H1 (cell line): ENCODE results near the gene TTC34. TPM values are rescaled to one million over a fixed set of nuclear protein-coding genes. Genes with fewer than 3 reads are reported as not detected.

Experiments
- CTCF ChIA-PET: fragments of 300-600 bp; sonication (Branson Sonifier 250); formaldehyde crosslinking; loops from one replicate; lab custom pipeline; 2021; ENCODE audit not compliant: partially characterized antibody; lab: Charles Lee
- POLR2A ChIA-PET: fragments of 300-600 bp; sonication (Branson Sonifier 250); formaldehyde crosslinking; loops from one replicate; lab custom pipeline; 2021; ENCODE audit warnings: inconsistent platforms; ENCODE audit not compliant: partially characterized antibody; lab: Charles Lee
- DNase-seq, 2 experiments: peaks; one replicate each; pipeline versions ENCODE4 v3.0.0 to v3.0.0-alpha.2; 2010 to 2022; ENCODE audit warnings: low spot score in 2 of 2, low read depth in 1 of 2, mixed read lengths in 1 of 2
- FAIRE-seq: peaks from 2 replicates; lab custom pipeline; 2011; peaks lifted over from hg19 to GRCh38; lab: Jason Lieb, UNC
- H2AFZ ChIP-seq: 2 replicates; pipeline ENCODE4 v1.8.1; 2012; ENCODE audit warnings: low read length, inconsistent platforms
- H2AK5ac ChIP-seq: 2 replicates; pipeline ENCODE4 v1.6.1; 2013; ENCODE audit warnings: low read depth, low read length
- H2BK120ac ChIP-seq: replicated peaks from 2 replicates; pipeline ENCODE3; 2013; ENCODE audit warnings: low read depth, low read length, inconsistent platforms
- H2BK12ac ChIP-seq: 2 replicates; pipeline ENCODE4 v1.6.1; 2013; ENCODE audit warnings: low read depth, low read length
- H2BK15ac ChIP-seq: 2 replicates; pipeline ENCODE4 v1.6.1; 2013; ENCODE audit warnings: low read length
- H2BK20ac ChIP-seq: 2 replicates; pipeline ENCODE4 v1.6.1; 2013; ENCODE audit warnings: low read length
- H2BK5ac ChIP-seq: 2 replicates; pipeline ENCODE4 v1.6.1; 2013; ENCODE audit warnings: low read depth, low read length
- H3K14ac ChIP-seq: 2 replicates; pipeline ENCODE4 v1.6.1; 2013; ENCODE audit warnings: inconsistent platforms; ENCODE audit not compliant: insufficient read length
- H3K18ac ChIP-seq: 2 replicates; pipeline ENCODE4 v1.6.1; 2013; ENCODE audit warnings: low read length; ENCODE audit errors: extremely low read depth
- H3K23ac ChIP-seq: 2 replicates; pipeline ENCODE4 v1.6.1; 2013; ENCODE audit warnings: inconsistent platforms; ENCODE audit not compliant: insufficient read length
- H3K23me2 ChIP-seq: 2 replicates; pipeline ENCODE4 v1.6.1; 2013; ENCODE audit warnings: low read depth, low read length
- H3K27ac ChIP-seq: 2 replicates; pipeline ENCODE4 v1.6.1; 2011; ENCODE audit warnings: low read depth, low read length, inconsistent platforms
- H3K27me3 ChIP-seq, 4 experiments: replicated peaks in 1 of 4; 1 replicate in 1 of 4; 2 replicates in 3 of 4; pipeline versions ENCODE4 v1.6.1 to v1.8.1; 2011 to 2013; ENCODE audit warnings: low read length in 3 of 4, mild to moderate bottlenecking in 3 of 4, inconsistent platforms in 2 of 4, mixed read lengths in 2 of 4, moderate library complexity in 1 of 4; ENCODE audit not compliant: control insufficient read depth in 3 of 4, insufficient read depth in 3 of 4; ENCODE audit errors: extremely low read depth in 1 of 4
- H3K36me3 ChIP-seq, 4 experiments: 2 replicates each; pipeline versions ENCODE4 v1.6.1 to v1.8.1; 2011 to 2013; ENCODE audit warnings: mild to moderate bottlenecking in 4 of 4, low read length in 3 of 4, moderate library complexity in 2 of 4, control low read depth in 1 of 4, inconsistent platforms in 1 of 4; ENCODE audit not compliant: insufficient read depth in 4 of 4, control insufficient read depth in 2 of 4
- H3K4ac ChIP-seq: replicated peaks from 2 replicates; pipeline ENCODE3; 2013; ENCODE audit warnings: low read length, low read depth, mixed read lengths, inconsistent platforms; ENCODE audit not compliant: insufficient read length
- H3K4me1 ChIP-seq, 4 experiments: replicated peaks in 1 of 4; 1 replicate in 1 of 4; 2 replicates in 3 of 4; pipeline versions ENCODE4 v1.6.1 to v1.8.1; 2011 to 2013; ENCODE audit warnings: low read length in 3 of 4, inconsistent platforms in 2 of 4, mixed read lengths in 1 of 4; ENCODE audit not compliant: insufficient read depth in 4 of 4, control insufficient read depth in 3 of 4
- H3K4me2 ChIP-seq, 2 experiments: 2 replicates each; pipeline versions ENCODE4 v1.6.1 to v1.8.1; 2011 to 2013; ENCODE audit warnings: low read depth in 2 of 2, low read length in 2 of 2, control low read depth in 1 of 2, inconsistent platforms in 1 of 2, mild to moderate bottlenecking in 1 of 2; ENCODE audit not compliant: insufficient read depth in 1 of 2
- H3K4me3 ChIP-seq, 4 experiments: fragments of 200-600, 300-600 bp in 1 of 4; sonication (generic), shearing (Covaris generic), sonication (Bioruptor Twin) in 1 of 4; 2 replicates each; pipeline versions ENCODE4 v1.5.1 to v1.8.1; 2011 to 2016; ENCODE audit warnings: low read length in 4 of 4, low read depth in 3 of 4, control low read depth in 2 of 4, inconsistent platforms in 2 of 4, mild to moderate bottlenecking in 2 of 4, mixed read lengths in 1 of 4, moderate library complexity in 1 of 4; ENCODE audit not compliant: insufficient read depth in 2 of 4; ENCODE audit errors: extremely low read depth in 1 of 4
- H3K56ac ChIP-seq: replicated peaks from 2 replicates; pipeline ENCODE3; 2013; ENCODE audit warnings: low read depth, mild to moderate bottlenecking, mixed read lengths, low read length, inconsistent platforms; ENCODE audit not compliant: insufficient read length
- H3K79me1 ChIP-seq: 2 replicates; pipeline ENCODE4 v1.6.1; 2013; ENCODE audit warnings: low read depth, low read length, control low read depth
- H3K79me2 ChIP-seq, 2 experiments: 2 replicates each; pipeline versions ENCODE4 v1.6.1 to v1.8.1; 2012 to 2013; ENCODE audit warnings: low read length in 2 of 2, mild to moderate bottlenecking in 2 of 2, inconsistent platforms in 1 of 2; ENCODE audit not compliant: insufficient read depth in 2 of 2, control insufficient read depth in 1 of 2
- H3K9ac ChIP-seq, 4 experiments: replicated peaks in 1 of 4; 1 replicate in 1 of 4; 2 replicates in 3 of 4; pipeline versions ENCODE4 v1.6.1 to v1.8.1; 2011 to 2013; ENCODE audit warnings: low read depth in 3 of 4, low read length in 3 of 4, control low read depth in 2 of 4, mild to moderate bottlenecking in 2 of 4, moderate library complexity in 2 of 4, inconsistent platforms in 1 of 4; ENCODE audit errors: extremely low read depth in 1 of 4
- H3K9me3 ChIP-seq, 2 experiments: 2 replicates each; pipeline versions ENCODE4 v1.6.1 to v1.8.1; 2012 to 2013; ENCODE audit warnings: mild to moderate bottlenecking in 2 of 2, moderate library complexity in 2 of 2, control low read depth in 1 of 2, inconsistent platforms in 1 of 2, low read depth in 1 of 2, low read length in 1 of 2, mixed read lengths in 1 of 2; ENCODE audit not compliant: insufficient read depth in 2 of 2
- H4K20me1 ChIP-seq, 2 experiments: replicated peaks in 1 of 2; 2 replicates each; pipeline versions ENCODE3 to v1.8.1; 2011 to 2013; ENCODE audit warnings: inconsistent platforms in 2 of 2, low read length in 2 of 2, mild to moderate bottlenecking in 1 of 2; ENCODE audit not compliant: insufficient read depth in 2 of 2, control insufficient read depth in 1 of 2
- H4K5ac ChIP-seq: 2 replicates; pipeline ENCODE4 v1.6.1; 2013; ENCODE audit warnings: low read length, low read depth, mixed read lengths, inconsistent platforms; ENCODE audit not compliant: insufficient read length
- H4K8ac ChIP-seq: 2 replicates; pipeline ENCODE4 v1.8.0; 2013; ENCODE audit warnings: mild to moderate bottlenecking, moderate library complexity, low read length, inconsistent platforms; ENCODE audit not compliant: insufficient read depth; ENCODE audit errors: extremely low read depth
- H4K91ac ChIP-seq: replicated peaks from 2 replicates; pipeline ENCODE3; 2013; ENCODE audit warnings: low read length, mixed read lengths, inconsistent platforms; ENCODE audit not compliant: insufficient read length
- CBX8 ChIP-seq: fragments of 300-800, 300-1000 bp; sonication (generic); IDR thresholded peaks from 2 replicates; pipeline ENCODE4 v1.7.1; 2016; ENCODE audit warnings: low read depth, low read length, borderline replicate concordance
- CHD2 ChIP-seq: IDR thresholded peaks from 2 replicates; pipeline ENCODE4 v1.6.1; 2012; ENCODE audit warnings: low read length, improper control_type of control experiment
- FOSL1 ChIP-seq: IDR thresholded peaks from 2 replicates; pipeline ENCODE4 v1.6.1; 2011; ENCODE audit warnings: mild to moderate bottlenecking, low read depth, low read length, moderate library complexity; ENCODE audit not compliant: insufficient read depth
- HDAC2 ChIP-seq, 2 experiments: fragments of 300-600 bp in 1 of 2; sonication (generic) in 1 of 2; IDR thresholded peaks; 2 replicates each; pipeline ENCODE4 v1.6.1; 2011 to 2012; ENCODE audit warnings: low read depth in 2 of 2, low read length in 2 of 2, mild to moderate bottlenecking in 2 of 2, moderate library complexity in 2 of 2, borderline replicate concordance in 1 of 2, inconsistent platforms in 1 of 2
- KDM4A ChIP-seq: IDR thresholded peaks from one replicate; pipeline ENCODE4 v1.7.1; 2012; ENCODE audit warnings: low read depth, mild to moderate bottlenecking, moderate library complexity, low read length, inconsistent platforms; ENCODE audit not compliant: severe bottlenecking
- MAFK ChIP-seq: IDR thresholded peaks from 2 replicates; pipeline ENCODE4 v1.6.1; 2012; ENCODE audit warnings: low read depth, mild to moderate bottlenecking, improper control_type of control experiment, low read length
- RAD21 ChIP-seq, 2 experiments: IDR thresholded peaks in 1 of 2; conservative IDR thresholded peaks in 1 of 2; 2 replicates each; pipeline ENCODE4 v1.6.1; 2011; ENCODE audit warnings: low read depth in 2 of 2, low read length in 2 of 2, improper control_type of control experiment in 1 of 2, inconsistent platforms in 1 of 2, mild to moderate bottlenecking in 1 of 2, moderate library complexity in 1 of 2
- RFX5 ChIP-seq: IDR thresholded peaks from 2 replicates; pipeline ENCODE4 v1.6.1; 2011; ENCODE audit warnings: low read depth, low read length, improper control_type of control experiment, borderline replicate concordance
- RXRA ChIP-seq: IDR thresholded peaks from 2 replicates; pipeline ENCODE4 v1.6.1; 2011; ENCODE audit warnings: low read depth, mild to moderate bottlenecking, low read length, moderate library complexity; ENCODE audit not compliant: insufficient read depth
- SP2 ChIP-seq: IDR thresholded peaks from 2 replicates; pipeline ENCODE4 v1.6.1; 2012; ENCODE audit warnings: mild to moderate bottlenecking, low read length, inconsistent platforms
- TAF7 ChIP-seq: optimal IDR thresholded peaks from 2 replicates; pipeline ENCODE3; 2011; ENCODE audit warnings: low read depth, mild to moderate bottlenecking, inconsistent platforms, low read length, moderate library complexity, borderline replicate concordance
- TEAD4 ChIP-seq: IDR thresholded peaks from 2 replicates; pipeline ENCODE4 v1.6.1; 2012; ENCODE audit warnings: low read depth, low read length, inconsistent platforms, mixed read lengths
- YY1 ChIP-seq: IDR thresholded peaks from 2 replicates; pipeline ENCODE4 v1.6.1; 2011; ENCODE audit warnings: low read depth, mild to moderate bottlenecking, low read length
- WGBS, 2 experiments: shearing (Covaris generic) in 1 of 2; methylation state at CpG; one replicate each; pipeline versions ENCODE4 v1.1.6 to v1.1.7; 2013 to 2015; ENCODE audit warnings: low lambda C conversion rate in 2 of 2, mixed read lengths in 2 of 2, inconsistent platforms in 1 of 2, low coverage in 1 of 2, missing lambda C conversion rate in 1 of 2; ENCODE audit not compliant: insufficient replicate concordance in 2 of 2, insufficient coverage in 1 of 2, insufficient read length in 1 of 2; ENCODE audit errors: extremely low coverage in 1 of 2, missing lambda C conversion rate in 1 of 2; 5-methylcytosine and 5-hydroxymethylcytosine counted together
- polyA plus RNA-seq, 7 experiments: library from polyadenylated mRNA; depleted of rRNA in 3 of 7; stranded (reverse) in 5 of 7; unstranded in 2 of 7; fragments of >200 nt in 5 of 7; fragments of 200-250 nt in 2 of 7; gene quantifications; 1 replicate in 5 of 7; 2 replicates in 1 of 7; 4 replicates in 1 of 7; pipeline versions ENCODE4 v1.2.1 to v1.2.3, GENCODE V29; 2011 to 2013; ENCODE audit warnings: missing spikeins in 2 of 7, mixed read lengths in 2 of 7
- total RNA-seq: library from RNA; stranded (reverse); fragmentation: NEBNext Ultra II Directional; extraction: Animal tissue kit (Norgen Biotek cat#: 25700); gene quantifications from 2 replicates; pipeline ENCODE4 v1.2.1, GENCODE V29; 2021

TTC34 gene
- total and polyA plus RNA-seq, 2 of the 8 experiments (the other 6 are each of a cell fraction or from before 2014, with no cell fraction given) = 0.23 to 0.50 TPM

GRCh38 chr1:2789986-2790581, 11.4 kb downstream of the TTC34 start:
- H2BK12ac ChIP-seq = no peak overlapping the region
- TF ChIP-seq TEAD4 (no peak), RAD21 (IDR thresholded peaks at IDR 0.05 in 1 of 2, conservative IDR thresholded peaks at IDR 0.05 in 1 of 2; ENCODE audit: low read depth in 2 of 2, low read length in 2 of 2) (no peak), FOSL1 (no peak), HDAC2 (IDR thresholded peaks at IDR 0.05; ENCODE audit: borderline replicate concordance in 1 of 2, low read depth in 2 of 2, low read length in 2 of 2) (no peak), SP2 (no peak), TAF7 (no peak), CHD2 (no peak), YY1 (no peak), KDM4A (no peak), RFX5 (no peak), CBX8 (no peak), MAFK (no peak), RXRA (no peak)

More at GRCh38 chr1:2789986-2790581, 11.4 kb downstream of the TTC34 start:
- no peak overlapping the region for H4K8ac ChIP-seq
- no peaks in the 10 kb centered on the region for H3K23me2 ChIP-seq
- no peak overlapping the region for H3K14ac ChIP-seq
- H4K20me1 ChIP-seq = no peaks in the 10 kb centered on the region
- no peak overlapping the region for H2AFZ ChIP-seq
- CTCF ChIA-PET = no interaction called here
- H2BK20ac ChIP-seq = no peak overlapping the region
- DNase-seq (no peak), FAIRE-seq (no peak)
- H2BK15ac ChIP-seq = no peak overlapping the region
- H2BK5ac ChIP-seq = no peak overlapping the region
- no peaks in the 10 kb centered on the region for H3K79me1 ChIP-seq
- no peak overlapping the region for H3K4me3 ChIP-seq
- peaks cover 0 to 3% (median 0%) of the 10 kb centered on the region in 4 experiments; a peak in 1 of 7 replicates for H3K4me1 ChIP-seq
- H3K79me2 ChIP-seq = no peaks in the 10 kb centered on the region
- no peak overlapping the region for H4K91ac ChIP-seq
- H3K56ac ChIP-seq = no peak overlapping the region
- H3K4ac ChIP-seq = no peak overlapping the region
- no peak overlapping the region for H3K27ac ChIP-seq
- H3K27me3 ChIP-seq = no peaks in the 10 kb centered on the region
- H3K36me3 ChIP-seq = no peaks in the 10 kb centered on the region; a peak in 1 of 8 replicates
- H2AK5ac ChIP-seq = no peak overlapping the region
- no peak overlapping the region for H2BK120ac ChIP-seq
- POLR2A ChIA-PET = no interaction called here
- no peak overlapping the region for H3K4me2 ChIP-seq
- no peak overlapping the region for H3K23ac ChIP-seq
- H3K9me3 ChIP-seq = peaks cover 62 to 89% of the 10 kb centered on the region in 2 experiments
- no peak overlapping the region for H4K5ac ChIP-seq
- H3K18ac ChIP-seq = no peak overlapping the region
- no peak overlapping the region for H3K9ac ChIP-seq
- WGBS, 2 experiments = 97% methylated on average over 32 of the region's 58 CpGs; no CpG with 5 or more reads in 1 of the 2 experiments
